ENCODE measurements around the gene MRPS18A. TPM values are rescaled to one million over a fixed set of nuclear protein-coding genes. Genes with fewer than 3 reads are reported as not detected.
"Not testable (repeated sequence)": the region's sequence is repeated elsewhere in the genome, so short reads cannot be mapped to it uniquely, and the experiment has no call there.

Gene MRPS18A
- total RNA-seq, 1 experiment from 2014 or later = 105 TPM

DNA sequence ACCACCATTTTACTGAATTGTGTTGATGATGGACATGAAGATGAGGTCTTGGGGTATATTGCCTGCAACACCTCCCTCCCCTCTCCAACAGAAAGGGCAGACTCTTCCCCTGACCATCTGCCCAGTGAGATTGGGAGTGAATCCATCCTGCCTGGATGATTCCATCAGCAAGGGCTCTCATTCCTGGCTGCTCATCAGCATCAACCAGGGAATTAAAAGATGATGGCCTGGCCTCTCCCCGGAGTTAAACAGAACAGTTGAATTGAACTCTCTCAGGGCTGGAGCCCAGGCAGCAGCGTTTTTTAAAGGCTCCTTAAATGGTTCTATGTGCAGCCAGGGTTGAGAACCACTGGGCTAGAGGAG, 14.6 kb upstream of the MRPS18A start:
- DNase-seq (no peak), ATAC-seq (no peak)
- no peak for TF ChIP-seq EZH2phosphoT487 (IDR thresholded peaks at IDR 0.05; ENCODE audit: borderline replicate concordance, low read length)
- TF ChIP-seq, protein P1, sequence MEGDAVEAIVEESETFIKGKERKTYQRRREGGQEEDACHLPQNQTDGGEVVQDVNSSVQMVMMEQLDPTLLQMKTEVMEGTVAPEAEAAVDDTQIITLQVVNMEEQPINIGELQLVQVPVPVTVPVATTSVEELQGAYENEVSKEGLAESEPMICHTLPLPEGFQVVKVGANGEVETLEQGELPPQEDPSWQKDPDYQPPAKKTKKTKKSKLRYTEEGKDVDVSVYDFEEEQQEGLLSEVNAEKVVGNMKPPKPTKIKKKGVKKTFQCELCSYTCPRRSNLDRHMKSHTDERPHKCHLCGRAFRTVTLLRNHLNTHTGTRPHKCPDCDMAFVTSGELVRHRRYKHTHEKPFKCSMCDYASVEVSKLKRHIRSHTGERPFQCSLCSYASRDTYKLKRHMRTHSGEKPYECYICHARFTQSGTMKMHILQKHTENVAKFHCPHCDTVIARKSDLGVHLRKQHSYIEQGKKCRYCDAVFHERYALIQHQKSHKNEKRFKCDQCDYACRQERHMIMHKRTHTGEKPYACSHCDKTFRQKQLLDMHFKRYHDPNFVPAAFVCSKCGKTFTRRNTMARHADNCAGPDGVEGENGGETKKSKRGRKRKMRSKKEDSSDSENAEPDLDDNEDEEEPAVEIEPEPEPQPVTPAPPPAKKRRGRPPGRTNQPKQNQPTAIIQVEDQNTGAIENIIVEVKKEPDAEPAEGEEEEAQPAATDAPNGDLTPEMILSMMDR (conservative IDR thresholded peaks at IDR 0.05; ENCODE audit: low read depth, low read length) = no peak
- TF ChIP-seq EZH2 (IDR thresholded peaks at IDR 0.05; ENCODE audit: low read length, unreplicated experiment) = no peak
- Histone ChIP-seq H3K4me1 (ENCODE audit: insufficient read depth, low read length) (peaks cover 54% of the 10 kb centered on the region), H3F3A (ENCODE audit: low read length, unreplicated experiment) (peaks cover 5% of the 10 kb centered on the region), H2AFZ (ENCODE audit: low read length) (peak overlapping the region; percentile 49; the same call in 1 of the 2 replicates), H3K9me3 (ENCODE audit: low read length) (no peaks in the 10 kb centered on the region), H3K27me3 (ENCODE audit: low read length) (no peaks in the 10 kb centered on the region), H4K20me1 (ENCODE audit: low read length) (no peaks in the 10 kb centered on the region), H3K9ac (ENCODE audit: low read length) (peak overlapping the region; percentile 3; the same call in 1 of the 2 replicates), H3K79me2 (ENCODE audit: low read length) (no peaks in the 10 kb centered on the region), H3K36me3 (ENCODE audit: low read depth, low read length) (no peaks in the 10 kb centered on the region), H3K27ac (ENCODE audit: low read length) (peak overlapping the region; percentile 77), H3K9me2 (replicated peaks; ENCODE audit: low read length) (no peaks in the 10 kb centered on the region), H3K4me2 (ENCODE audit: low read length) (peak overlapping the region; percentile 70), H3K4me3 (ENCODE audit: low read length) (no peak overlapping the region)
- ChIA-PET CTCF (no interaction called here), POLR2A (ENCODE audit: unreplicated experiment) (no interaction called here)
- intact Hi-C loops (cut with micrococcal nuclease) = no loop called here
- no TSS peak for BruUV-seq (replicated peaks)

DNA sequence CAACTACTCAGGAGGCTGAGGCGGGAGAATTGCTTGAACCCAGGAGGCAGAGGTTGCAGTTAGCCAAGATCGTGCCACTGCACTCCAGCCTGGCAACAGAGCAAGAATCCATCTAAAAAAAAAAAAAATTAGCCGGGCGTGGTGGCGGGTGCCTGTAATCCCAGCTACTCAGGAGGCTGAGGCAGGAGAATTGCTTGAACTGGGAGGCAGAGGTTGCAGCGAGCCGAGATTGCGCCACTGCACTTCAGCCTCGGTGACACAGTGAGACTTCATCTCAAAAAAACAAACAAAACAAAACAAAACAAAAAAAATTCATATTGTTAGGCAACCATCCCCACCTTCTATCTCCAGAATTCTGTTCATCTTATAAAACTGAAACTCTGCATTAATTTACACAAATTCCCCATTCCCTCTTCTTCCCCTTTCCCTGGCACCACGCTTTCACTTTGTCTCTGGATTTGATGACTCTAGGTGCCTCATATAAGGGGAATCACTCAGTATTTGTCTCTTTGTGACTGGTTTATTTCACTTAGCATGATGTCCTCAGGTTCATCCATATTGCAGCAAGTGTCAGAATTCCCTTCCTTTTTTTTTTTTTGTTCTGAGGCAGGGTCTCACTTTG, 13.5 kb upstream of the MRPS18A start:
- intact Hi-C loops (cut with micrococcal nuclease); POLR2A ChIA-PET (ENCODE audit: unreplicated experiment): not testable (repeated sequence)

DNA sequence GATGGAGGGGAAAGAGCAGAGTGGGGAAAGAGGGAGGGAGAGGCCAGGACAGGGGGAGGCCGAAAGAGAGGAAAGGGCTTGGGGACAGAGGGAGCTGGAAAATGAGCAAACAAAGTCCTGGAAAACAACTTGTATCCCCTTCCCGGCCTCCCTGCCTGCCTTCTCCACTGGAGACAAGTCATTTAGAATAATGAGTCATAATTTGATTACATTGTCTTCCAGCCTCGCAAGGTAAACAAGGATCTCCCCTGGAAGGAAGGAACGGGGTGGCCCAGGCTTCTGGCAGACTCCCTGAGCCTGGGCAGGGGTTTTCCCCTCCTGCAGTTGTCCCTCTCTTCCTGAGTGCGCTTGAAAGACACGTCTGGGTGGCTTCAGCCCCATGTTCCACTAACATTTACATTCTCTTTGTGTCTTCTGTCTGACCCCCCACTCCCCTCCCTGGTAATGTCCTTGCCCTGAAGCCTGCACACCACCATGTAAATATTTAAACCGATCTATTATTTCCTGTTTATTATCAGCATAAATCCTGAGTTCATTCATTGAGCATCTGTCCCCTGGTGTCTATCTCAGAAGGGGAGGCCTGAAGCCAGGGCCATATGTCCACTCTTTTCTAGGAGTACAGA, 12.1 kb upstream of the MRPS18A start:
- Histone ChIP-seq H3K9me2 (replicated peaks; ENCODE audit: low read length) (no peaks in the 10 kb centered on the region), H2AFZ (ENCODE audit: low read length) (peak overlapping the region; percentile 61), H4K20me1 (ENCODE audit: low read length) (no peaks in the 10 kb centered on the region), H3K4me2 (ENCODE audit: low read length) (peak overlapping the region; percentile 73), H3K27me3 (ENCODE audit: low read length) (no peaks in the 10 kb centered on the region), H3K36me3 (ENCODE audit: low read depth, low read length) (no peaks in the 10 kb centered on the region), H3K4me3 (ENCODE audit: low read length) (peak overlapping the region; percentile 13; the same call in 1 of the 2 replicates), H3K4me1 (ENCODE audit: insufficient read depth, low read length) (peaks cover 41% of the 10 kb centered on the region), H3F3A (ENCODE audit: low read length, unreplicated experiment) (no peaks in the 10 kb centered on the region), H3K27ac (ENCODE audit: low read length) (peak overlapping the region; percentile 53), H3K9ac (ENCODE audit: low read length) (no peak overlapping the region), H3K9me3 (ENCODE audit: low read length) (no peaks in the 10 kb centered on the region), H3K79me2 (ENCODE audit: low read length) (no peaks in the 10 kb centered on the region)
- BruUV-seq (replicated peaks) = no TSS peak
- POLR2A ChIA-PET (ENCODE audit: unreplicated experiment) = no interaction called here
- intact Hi-C loops (cut with micrococcal nuclease) = loop anchor here (2.0 kb wide), 1 partner anchor 33 kb away; no protein-coding TSS in a partner anchor
- CTCF ChIA-PET = no interaction called here
- TF ChIP-seq, protein P1 (conservative IDR thresholded peaks at IDR 0.05; ENCODE audit: low read depth, low read length) = no peak
- no peak for TF ChIP-seq EZH2phosphoT487 (IDR thresholded peaks at IDR 0.05; ENCODE audit: borderline replicate concordance, low read length)
- TF ChIP-seq EZH2 (IDR thresholded peaks at IDR 0.05; ENCODE audit: low read length, unreplicated experiment) = no peak
- DNase-seq (peak; percentile 75), ATAC-seq (peak; percentile 78)

More for the DNA sequence above, 13.5 kb upstream of the MRPS18A start:
- H3K27me3 ChIP-seq (ENCODE audit: low read length); H3K4me2 ChIP-seq (ENCODE audit: low read length); BruUV-seq (replicated peaks); H2AFZ ChIP-seq (ENCODE audit: low read length); H3K79me2 ChIP-seq (ENCODE audit: low read length); H3K9me3 ChIP-seq (ENCODE audit: low read length); H3K36me3 ChIP-seq (ENCODE audit: low read depth, low read length); CTCF ChIA-PET; H3K4me3 ChIP-seq (ENCODE audit: low read length); H3K9ac ChIP-seq (ENCODE audit: low read length); H3F3A ChIP-seq (ENCODE audit: low read length, unreplicated experiment); H3K9me2 ChIP-seq (replicated peaks; ENCODE audit: low read length); ATAC-seq; H4K20me1 ChIP-seq (ENCODE audit: low read length); H3K27ac ChIP-seq (ENCODE audit: low read length); DNase-seq: not testable (repeated sequence)
- H3K4me1 ChIP-seq (ENCODE audit: insufficient read depth, low read length) = peaks cover 52% of the 10 kb centered on the region

Data from PC-3 (cell line).